OCI-LY7 (cell line): ENCODE measurements around the gene ZMYND8. TPM values are rescaled to one million over a fixed set of nuclear protein-coding genes. Genes with fewer than 3 reads are reported as not detected.

Experiments
- BruUV-seq: library from RNA; stranded (reverse); fragments of 400-500 nt; replicated peaks from 2 replicates; lab custom pipeline; 2021; lab: Mats Ljungman, UMichigan
- CTCF ChIA-PET: fragments of 300-600 bp; sonication (Branson Sonifier 250); formaldehyde crosslinking; loops from one replicate; lab custom pipeline; 2022; ENCODE audit warnings: antibody characterized with exemption; ENCODE audit not compliant: unreplicated experiment; lab: Charles Lee
- POLR2A ChIA-PET: fragments of 300-600 bp; sonication (Branson Sonifier 250); formaldehyde crosslinking; loops from one replicate; lab custom pipeline; 2022; ENCODE audit warnings: antibody characterized with exemption; lab: Charles Lee
- DNase-seq: peaks from one replicate; pipeline ENCODE4 v3.0.0-alpha.2; 2015; ENCODE audit warnings: low spot score
- H2AFZ ChIP-seq: fragments of 200-600 bp; sonication (generic), shearing (Covaris generic); 2 replicates; pipeline ENCODE4 v1.6.1; 2014; ENCODE audit warnings: mild to moderate bottlenecking, antibody characterized with exemption, low read length, moderate library complexity
- H3K27ac ChIP-seq: fragments of 200-600 bp; sonication (generic); 2 replicates; pipeline ENCODE4 v1.5.1; 2014; ENCODE audit warnings: mixed run types, low read depth, mild to moderate bottlenecking, moderate library complexity, low read length, inconsistent platforms; ENCODE audit not compliant: poor library complexity, severe bottlenecking
- H3K36me3 ChIP-seq: fragments of 200-600 bp; sonication (generic); 2 replicates; pipeline ENCODE4 v1.6.1; 2014; ENCODE audit warnings: mild to moderate bottlenecking, antibody characterized with exemption, low read length, moderate library complexity, mixed read lengths; ENCODE audit not compliant: insufficient read depth
- H3K4me1 ChIP-seq: fragments of 200-600 bp; sonication (generic); 2 replicates; pipeline ENCODE4 v1.5.1; 2014; ENCODE audit warnings: mild to moderate bottlenecking, low read length; ENCODE audit not compliant: insufficient read depth, poor library complexity, severe bottlenecking
- H3K4me2 ChIP-seq: fragments of 200-600 bp; sonication (generic); 2 replicates; pipeline ENCODE4 v1.6.1; 2014; ENCODE audit warnings: mild to moderate bottlenecking, low read length
- H3K4me3 ChIP-seq: fragments of 200-600 bp; sonication (generic); 2 replicates; pipeline ENCODE4 v1.5.1; 2014; ENCODE audit warnings: mild to moderate bottlenecking, low read depth, low read length; ENCODE audit not compliant: poor library complexity, severe bottlenecking
- H3K79me2 ChIP-seq: fragments of 200-600 bp; sonication (generic); 2 replicates; pipeline ENCODE4 v1.6.1; 2016; ENCODE audit warnings: low read depth, mild to moderate bottlenecking, low read length, moderate library complexity, mixed read lengths; ENCODE audit not compliant: insufficient read depth
- H3K9me2 ChIP-seq: fragments of 200-600 bp; sonication (generic); 2 replicates; pipeline ENCODE4 v1.6.1; 2016; ENCODE audit warnings: mild to moderate bottlenecking, low read length, mixed read lengths; ENCODE audit not compliant: insufficient read depth
- H3K9me3 ChIP-seq: fragments of 200-600 bp; sonication (generic); 2 replicates; pipeline ENCODE4 v1.6.1; 2014; ENCODE audit warnings: mild to moderate bottlenecking, mixed run types, low read length, mixed read lengths
- H4K20me1 ChIP-seq: fragments of 200-600 bp; sonication (generic); 2 replicates; pipeline ENCODE4 v1.6.1; 2014; ENCODE audit warnings: mild to moderate bottlenecking, antibody characterized with exemption, low read length, moderate library complexity, mixed read lengths; ENCODE audit not compliant: insufficient read depth
- CTCF ChIP-seq: fragments of 200-600 bp; sonication (generic); conservative IDR thresholded peaks from 2 replicates; pipeline ENCODE4 v1.5.1; 2014; ENCODE audit warnings: mild to moderate bottlenecking, antibody characterized with exemption, low read length, moderate library complexity, mixed read lengths
- EZH2phosphoT487 ChIP-seq: fragments of 200-600 bp; sonication (generic); IDR thresholded peaks from 2 replicates; pipeline ENCODE4 v1.6.1; 2018; ENCODE audit warnings: low read depth, borderline replicate concordance, mild to moderate bottlenecking, mixed run types, antibody characterized with exemption, low read length, moderate library complexity, mixed read lengths
- intact Hi-C: fragments of 100-400 bp; cut with micrococcal nuclease; formaldehyde crosslinking; loops from one replicate; pipeline ENCODE4 v1.10.0; 2022; ENCODE audit not compliant: unreplicated experiment
- total RNA-seq, 2 experiments: library from RNA; depleted of rRNA in 1 of 2; stranded (reverse); fragments of >200 nt in 1 of 2; shearing (Covaris generic) in 1 of 2; gene quantifications; 2 replicates each; pipeline ENCODE4 v1.2.3, GENCODE V29; 2014 to 2022

Gene ZMYND8
- total RNA-seq, 2 experiments from 2014 or later: 30.4 to 69.1 TPM

DNA sequence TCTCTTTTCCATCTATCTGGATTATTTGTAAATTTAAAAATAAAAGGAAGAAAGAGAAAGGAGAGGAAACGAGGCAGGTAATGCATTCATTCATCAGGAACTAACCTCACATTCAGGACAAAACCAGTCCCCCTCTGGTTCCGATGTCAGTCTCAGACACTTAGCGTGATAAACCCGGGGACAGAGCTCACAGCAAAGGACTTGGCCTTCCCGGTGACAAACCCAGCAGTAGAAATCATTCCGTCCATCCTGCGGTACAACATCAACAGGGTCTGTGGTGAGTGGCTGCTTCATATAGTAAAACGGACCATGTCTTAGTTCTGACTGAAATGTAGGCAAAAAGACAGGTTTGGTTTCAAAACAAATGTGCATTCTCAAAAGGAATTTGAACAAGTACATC, 57.9 kb downstream of the ZMYND8 start:
- Histone ChIP-seq H3K36me3 (peaks cover 98% of the 10 kb centered on the region), H3K9me3 (no peaks in the 10 kb centered on the region; the same call in 1 of the 2 replicates), H2AFZ (no peak overlapping the region), H3K27ac (no peak overlapping the region), H3K4me2 (no peak overlapping the region), H3K79me2 (no peaks in the 10 kb centered on the region), H4K20me1 (no peaks in the 10 kb centered on the region), H3K4me3 (no peak overlapping the region), H3K4me1 (no peaks in the 10 kb centered on the region), H3K9me2 (no peaks in the 10 kb centered on the region)
- ChIA-PET CTCF (no interaction called here), POLR2A (interaction anchor here (0.5 to 0.6 kb wide), 2 partner anchors 19 to 180 kb away, joined by 3 read pairs; no protein-coding TSS in a partner anchor)
- BruUV-seq: no TSS peak
- no peak for TF ChIP-seq EZH2phosphoT487
- DNase-seq: no peak
- intact Hi-C loops: loop anchor here (5.0 kb wide), 1 partner anchor 436 kb away; no protein-coding TSS in a partner anchor

- H3K4me2 ChIP-seq: no peak overlapping the region
- DNase-seq: no peak
- H3K4me1 ChIP-seq: no peaks in the 10 kb centered on the region
- no peaks in the 10 kb centered on the region for H4K20me1 ChIP-seq
- H3K4me3 ChIP-seq: no peak overlapping the region
- H3K27ac ChIP-seq: no peak overlapping the region
- no peaks in the 10 kb centered on the region; the same call in 1 of the 2 replicates for H3K9me3 ChIP-seq
- H3K36me3 ChIP-seq: peaks cover 96% of the 10 kb centered on the region
- TF ChIP-seq EZH2phosphoT487: no peak
- TF ChIP-seq CTCF: no peak
- CTCF ChIA-PET: no interaction called here
- POLR2A ChIA-PET: no interaction called here
- H3K79me2 ChIP-seq: no peaks in the 10 kb centered on the region
- intact Hi-C loops: loop anchor here (2.0 to 5.0 kb wide), 2 partner anchors 83 to 435 kb away; no protein-coding TSS in a partner anchor
- no TSS peak for BruUV-seq
- no peaks in the 10 kb centered on the region for H3K9me2 ChIP-seq
- no peak overlapping the region for H2AFZ ChIP-seq
These were observed 58.8 kb downstream of the ZMYND8 start for GRCh38 chr20:47297746-47298145.

DNA sequence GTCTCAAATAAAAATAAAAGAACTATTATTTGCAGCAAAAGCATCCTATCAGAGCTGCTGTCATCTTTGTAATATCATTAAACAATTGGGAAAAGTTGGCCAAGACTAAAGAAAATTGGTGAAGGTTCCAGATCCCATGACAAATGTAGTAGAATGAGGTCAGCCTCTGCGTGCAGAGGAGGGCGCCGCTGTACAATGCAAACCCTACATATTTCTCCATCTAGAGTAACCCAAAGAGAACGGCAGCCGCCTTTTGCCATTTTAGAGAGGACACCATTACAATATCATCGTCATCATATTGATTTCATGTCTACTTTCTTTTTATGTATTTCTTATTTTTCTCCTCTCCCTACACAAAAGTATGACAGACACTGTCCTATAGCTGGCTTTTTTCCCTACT, 59.5 kb downstream of the ZMYND8 start:
- Histone ChIP-seq H2AFZ (no peak overlapping the region), H3K36me3 (peaks cover 96% of the 10 kb centered on the region), H3K9me2 (no peaks in the 10 kb centered on the region), H3K79me2 (no peaks in the 10 kb centered on the region), H4K20me1 (no peaks in the 10 kb centered on the region), H3K4me3 (no peak overlapping the region), H3K4me1 (no peaks in the 10 kb centered on the region), H3K27ac (no peak overlapping the region), H3K4me2 (no peak overlapping the region), H3K9me3 (no peaks in the 10 kb centered on the region; the same call in 1 of the 2 replicates)
- CTCF ChIA-PET: no interaction called here
- POLR2A ChIA-PET: interaction anchor here (0.6 kb wide), 1 partner anchor 71 kb away, joined by 7 read pairs; no protein-coding TSS in a partner anchor
- peak; percentile 49 for TF ChIP-seq CTCF
- no peak for TF ChIP-seq EZH2phosphoT487
- DNase-seq: no peak
- BruUV-seq: no TSS peak
- intact Hi-C loops: loop anchor here (2.0 to 5.0 kb wide), 2 partner anchors 84 to 435 kb away; no protein-coding TSS in a partner anchor
